Transverse colon (tissue), 4 donors: Measurements from ENCODE around the gene ACTR3C. TPM values are rescaled to one million over a fixed set of nuclear protein-coding genes. Genes with fewer than 3 reads are reported as not detected.

Experiments
- DNase-seq: peaks from one replicate; pipeline ENCODE4 v3.0.0-alpha.2; 2019
- H3K27ac ChIP-seq, 4 donors: fragments of 200-600 bp; sonication (generic); 2 replicates each; pipeline ENCODE4 v1.5.1; 2016 to 2018; ENCODE audit warnings: inconsistent platforms in 4 of 4
- H3K27me3 ChIP-seq: fragments of 200-600 bp; sonication (generic); 2 replicates; pipeline ENCODE4 v1.5.1; 2017; ENCODE audit warnings: inconsistent platforms
- H3K36me3 ChIP-seq, 4 donors: fragments of 200-600 bp; sonication (generic); 2 replicates each; pipeline ENCODE4 v1.5.1; 2017 to 2019; ENCODE audit warnings: inconsistent platforms in 4 of 4
- H3K4me1 ChIP-seq, 4 donors: fragments of 200-600 bp; sonication (generic); 2 replicates each; pipeline ENCODE4 v1.5.1; 2017 to 2020; ENCODE audit warnings: inconsistent platforms in 4 of 4
- H3K4me3 ChIP-seq, 4 donors: fragments of 200-600 bp; sonication (generic); 1 replicate in 1 of 4; 2 replicates in 3 of 4; pipeline versions ENCODE4 v1.5.1 to v1.6.1; 2017 to 2019; ENCODE audit warnings: inconsistent platforms in 4 of 4
- H3K9me3 ChIP-seq, 2 donors: fragments of 200-600 bp; sonication (generic); 2 replicates each; pipeline ENCODE4 v1.5.1; 2017 to 2019; ENCODE audit warnings: inconsistent platforms in 2 of 2
- EP300 ChIP-seq: sonication (generic); formaldehyde crosslinking; IDR thresholded peaks from one replicate; pipeline ENCODE4 v1.6.1; 2017; ENCODE audit warnings: antibody characterized with exemption, low read depth
- POLR2A ChIP-seq: fragments of 450-650 bp; IDR thresholded peaks from one replicate; pipeline ENCODE4 v1.6.1; 2016; ENCODE audit warnings: antibody characterized with exemption, mild to moderate bottlenecking, moderate library complexity
- POLR2AphosphoS5 ChIP-seq, 3 donors: sonication (generic); formaldehyde crosslinking; IDR thresholded peaks; one replicate each; pipeline ENCODE4 v1.6.1; 2016; ENCODE audit warnings: antibody characterized with exemption in 3 of 3
- WGBS, 2 donors: methylation state at CpG; one replicate each; pipeline ENCODE4 v1.1.5; 2018; ENCODE audit warnings: low coverage in 1 of 2; 5-methylcytosine and 5-hydroxymethylcytosine counted together
- in situ Hi-C, 4 donors: fragments of 200-750 bp; cut with MboI; loops; one replicate each; pipeline versions ENCODE4 v1.15.0 to v1.15.1; 2017; ENCODE audit warnings: low sequenced_read_pairs in 3 of 4, low pct_ligation_motif_present in 1 of 4, low pct_unique_long_range_greater_than_20kb in 1 of 4
- intact Hi-C: fragments of 100-400 bp; cut with DNase I; formaldehyde crosslinking; loops from one replicate; pipeline ENCODE4 v1.15.1; 2023; ENCODE audit warnings: low total_unique reads
- total RNA-seq, 4 donors: library from RNA; depleted of rRNA; stranded (reverse); fragments of >200 nt; gene quantifications; one replicate each; pipeline ENCODE4 v1.1.0, GENCODE V29; 2016
- TF ChIP-seq, protein P1 (sequence below), 5 experiments: fragments of 200-600 bp in 3 of 5; fragments of 450-650 bp in 2 of 5; sonication (generic) in 3 of 5; IDR thresholded peaks; 1 replicate in 2 of 5; 2 replicates in 3 of 5; pipeline ENCODE4 v1.5.1; 2016 to 2017; ENCODE audit warnings: antibody characterized with exemption in 5 of 5, inconsistent platforms in 3 of 5, mild to moderate bottlenecking in 2 of 5, moderate library complexity in 1 of 5

The ACTR3C gene
- total RNA-seq, 4 donors from 2014 or later = 19.9 to 71.1 (median 42.7) TPM

- 87 to 92% methylated on average over 4 to 5 of the region's 5 CpGs for WGBS, 2 donors
- H3K36me3 ChIP-seq = no peaks in the 10 kb centered on the region
- H3K4me1 ChIP-seq = no peaks in the 10 kb centered on the region
- no peak overlapping the region for H3K4me3 ChIP-seq
- DNase-seq = no peak
- no peaks in the 10 kb centered on the region for H3K9me3 ChIP-seq
- in situ Hi-C loops = loop anchor here in 3 of 4 donors (25.0 kb wide), 1 partner anchor 101 kb away; a partner anchor contains a TSS
- no peaks in the 10 kb centered on the region for H3K27me3 ChIP-seq
- TF ChIP-seq POLR2A = no peak
- no peak for TF ChIP-seq POLR2AphosphoS5 (IDR thresholded peaks at IDR 0.05)
- TF ChIP-seq, protein P1, sequence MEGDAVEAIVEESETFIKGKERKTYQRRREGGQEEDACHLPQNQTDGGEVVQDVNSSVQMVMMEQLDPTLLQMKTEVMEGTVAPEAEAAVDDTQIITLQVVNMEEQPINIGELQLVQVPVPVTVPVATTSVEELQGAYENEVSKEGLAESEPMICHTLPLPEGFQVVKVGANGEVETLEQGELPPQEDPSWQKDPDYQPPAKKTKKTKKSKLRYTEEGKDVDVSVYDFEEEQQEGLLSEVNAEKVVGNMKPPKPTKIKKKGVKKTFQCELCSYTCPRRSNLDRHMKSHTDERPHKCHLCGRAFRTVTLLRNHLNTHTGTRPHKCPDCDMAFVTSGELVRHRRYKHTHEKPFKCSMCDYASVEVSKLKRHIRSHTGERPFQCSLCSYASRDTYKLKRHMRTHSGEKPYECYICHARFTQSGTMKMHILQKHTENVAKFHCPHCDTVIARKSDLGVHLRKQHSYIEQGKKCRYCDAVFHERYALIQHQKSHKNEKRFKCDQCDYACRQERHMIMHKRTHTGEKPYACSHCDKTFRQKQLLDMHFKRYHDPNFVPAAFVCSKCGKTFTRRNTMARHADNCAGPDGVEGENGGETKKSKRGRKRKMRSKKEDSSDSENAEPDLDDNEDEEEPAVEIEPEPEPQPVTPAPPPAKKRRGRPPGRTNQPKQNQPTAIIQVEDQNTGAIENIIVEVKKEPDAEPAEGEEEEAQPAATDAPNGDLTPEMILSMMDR (IDR thresholded peaks at IDR 0.05) = no peak
- no peak for TF ChIP-seq EP300
- intact Hi-C loops = no loop called here
- no peak overlapping the region for H3K27ac ChIP-seq
These were observed 11.6 kb downstream of the ACTR3C start for GRCh38 chr7:150311711-150312110.

GRCh38 chr7:150311146-150311545 is 12.2 kb downstream of the ACTR3C start:
- 95% methylated on average over 3 to 4 of the region's 4 CpGs for WGBS, 2 donors
- Histone ChIP-seq H3K36me3 (no peaks in the 10 kb centered on the region), H3K4me1 (no peaks in the 10 kb centered on the region), H3K9me3 (no peaks in the 10 kb centered on the region), H3K27me3 (no peaks in the 10 kb centered on the region), H3K4me3 (no peak overlapping the region), H3K27ac (no peak overlapping the region)
- in situ Hi-C loops (loop anchor here in 3 of 4 donors (25.0 kb wide), 1 partner anchor 101 kb away; a partner anchor contains a TSS), intact Hi-C loops (no loop called here)
- TF ChIP-seq POLR2A = no peak
- TF ChIP-seq EP300 = no peak
- TF ChIP-seq, protein P1 (IDR thresholded peaks at IDR 0.05) = no peak
- TF ChIP-seq POLR2AphosphoS5 (IDR thresholded peaks at IDR 0.05) = no peak
- DNase-seq = no peak

- intact Hi-C loops (no loop called here), in situ Hi-C loops (loop anchor here in 3 of 4 donors (25.0 kb wide), 1 partner anchor 104 kb away; a partner anchor contains a TSS)
- Histone ChIP-seq H3K4me3 (no peak overlapping the region), H3K27me3 (no peaks in the 10 kb centered on the region), H3K36me3 (no peaks in the 10 kb centered on the region), H3K27ac (no peak overlapping the region), H3K4me1 (no peaks in the 10 kb centered on the region), H3K9me3 (no peaks in the 10 kb centered on the region)
- no peak for DNase-seq
- TF ChIP-seq EP300 (no peak), POLR2A (no peak), POLR2AphosphoS5 (IDR thresholded peaks at IDR 0.05) (no peak)
- TF ChIP-seq, protein P1 (IDR thresholded peaks at IDR 0.05) = no peak
These were observed 14.8 kb downstream of the ACTR3C start for GRCh38 chr7:150308575-150308974.

DNA sequence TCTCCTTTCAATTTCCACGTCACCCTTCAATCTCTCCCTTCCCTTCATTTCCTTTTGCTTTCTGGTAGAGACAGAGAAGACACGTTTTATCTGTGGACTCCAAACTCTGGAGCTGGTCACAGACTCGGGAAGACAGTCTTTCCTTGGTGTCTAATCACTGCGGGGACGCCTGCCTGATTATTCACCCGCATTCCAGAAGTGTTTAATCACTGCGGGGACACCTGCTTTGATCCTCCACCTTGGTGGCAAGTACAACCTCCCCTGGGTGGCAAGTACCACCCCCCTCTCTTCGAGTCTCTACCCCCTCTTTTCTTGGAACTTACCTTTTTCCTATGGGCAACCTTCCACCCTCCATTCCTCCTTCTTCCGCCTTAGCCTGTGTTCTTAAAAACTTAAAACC is 15.4 kb downstream of the ACTR3C start:
- H3K4me1 ChIP-seq = no peaks in the 10 kb centered on the region
- H3K27me3 ChIP-seq = no peaks in the 10 kb centered on the region
- H3K4me3 ChIP-seq = no peak overlapping the region
- in situ Hi-C loops (loop anchor here in 3 of 4 donors (25.0 kb wide), 1 partner anchor 104 kb away; a partner anchor contains a TSS), intact Hi-C loops (no loop called here)
- no peak for DNase-seq
- no peak overlapping the region for H3K27ac ChIP-seq
- TF ChIP-seq POLR2A (no peak), POLR2AphosphoS5 (IDR thresholded peaks at IDR 0.05) (no peak), EP300 (no peak)
- TF ChIP-seq, protein P1 (IDR thresholded peaks at IDR 0.05) = no peak
- WGBS, 2 donors = 86 to 88% methylated on average over 8 to 9 of the region's 9 CpGs
- H3K36me3 ChIP-seq = no peaks in the 10 kb centered on the region
- no peaks in the 10 kb centered on the region for H3K9me3 ChIP-seq
